ENCODE measurements around the gene UBTF. TPM values are rescaled to one million over a fixed set of nuclear protein-coding genes. Genes with fewer than 3 reads are reported as not detected.
A peak's percentile ranks its signal among the peaks of the same experiment; 100 is the strongest.

The UBTF gene
- total and polyA plus RNA-seq, 2 of the 8 experiments (the other 6 are each of a cell fraction or from before 2014, with no cell fraction given): 14.7 to 106 TPM

DNA sequence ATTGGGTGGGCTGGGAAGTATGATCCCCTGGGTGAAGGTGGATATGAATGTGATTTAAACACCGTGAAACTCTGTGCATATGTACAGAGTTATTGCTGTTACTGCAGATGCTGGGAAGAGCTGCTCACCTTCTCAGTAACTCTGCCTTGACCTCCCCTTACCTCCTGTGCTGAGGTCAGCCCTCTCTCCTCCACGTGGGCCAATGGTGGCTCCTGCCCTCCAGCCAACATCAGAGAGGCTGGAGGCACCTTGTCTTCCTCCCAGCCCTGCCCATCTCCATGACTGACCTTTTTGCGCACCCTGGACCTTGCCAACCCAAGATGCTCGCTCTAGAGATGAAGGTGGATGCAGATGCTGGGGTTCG, 49.4 kb downstream of the UBTF start:
- H3K56ac ChIP-seq (replicated peaks; ENCODE audit: insufficient read length, low read depth, low read length): no peak overlapping the region
- no peak overlapping the region for H3K9ac ChIP-seq (replicated peaks in 1 of 4; ENCODE audit: extremely low read depth in 1 of 4, low read depth in 3 of 4, low read length in 3 of 4)
- H3K27ac ChIP-seq (ENCODE audit: low read depth, low read length): peak overlapping the region; percentile 13; the same call in 1 of the 2 replicates
- H2AFZ ChIP-seq (ENCODE audit: low read length): no peak overlapping the region
- peak overlapping the region; percentile 80 for H2BK5ac ChIP-seq (ENCODE audit: low read depth, low read length)
- no peak overlapping the region for H4K8ac ChIP-seq (ENCODE audit: extremely low read depth, insufficient read depth, low read length)
- H3K4me2 ChIP-seq (ENCODE audit: insufficient read depth in 1 of 2, low read depth in 2 of 2, low read length in 2 of 2): peak overlapping the region; percentile 10 to 40; a peak in 1 of 4 replicates
- H3K36me3 ChIP-seq (ENCODE audit: control insufficient read depth in 2 of 4, insufficient read depth in 4 of 4, low read length in 3 of 4): 0 out of 8 replicates have a peak, but pooled peaks cover 0 to 3% (median 0%) of the 10 kb centered on the region in 4 experiments
- no peaks in the 10 kb centered on the region for H4K20me1 ChIP-seq (replicated peaks in 1 of 2; ENCODE audit: control insufficient read depth in 1 of 2, insufficient read depth in 2 of 2, low read length in 2 of 2)
- no peak overlapping the region for H4K5ac ChIP-seq (ENCODE audit: insufficient read length, low read depth, low read length)
- H3K4me3 ChIP-seq (ENCODE audit: extremely low read depth in 1 of 4, insufficient read depth in 2 of 4, low read depth in 3 of 4, low read length in 4 of 4): no peak overlapping the region
- peak overlapping the region; percentile 75; the same call in 1 of the 2 replicates for H2BK12ac ChIP-seq (ENCODE audit: low read depth, low read length)
- no peaks in the 10 kb centered on the region for H3K9me3 ChIP-seq (ENCODE audit: insufficient read depth in 2 of 2, low read depth in 1 of 2, low read length in 1 of 2)
- H3K79me1 ChIP-seq (ENCODE audit: low read depth, low read length): no peaks in the 10 kb centered on the region
- H2BK20ac ChIP-seq (ENCODE audit: low read length): 0 out of 2 replicates have a peak overlapping the region, but pooled peaks have one; percentile 48
- no peak overlapping the region for H2AK5ac ChIP-seq (ENCODE audit: low read depth, low read length)
- ChIA-PET POLR2A (ENCODE audit: partially characterized antibody) (interaction anchor here (0.6 to 8.7 kb wide), 11 partner anchors 11 to 180 kb away, joined by 3 to 84 read pairs (median 4); partner anchors contain the start of genes HDAC5, LSM12 and TMUB2), CTCF (ENCODE audit: partially characterized antibody) (interaction anchor here (1.4 to 8.1 kb wide), 13 partner anchors 10 to 187 kb away, joined by 3 to 61 read pairs (median 14); partner anchors contain the start of genes HDAC5 and TMUB2)
- no peak overlapping the region for H3K4ac ChIP-seq (replicated peaks; ENCODE audit: insufficient read length, low read depth, low read length)
- no peaks in the 10 kb centered on the region for H3K79me2 ChIP-seq (ENCODE audit: control insufficient read depth in 1 of 2, insufficient read depth in 2 of 2, low read length in 2 of 2)
- TF ChIP-seq POLR2AphosphoS5 (IDR thresholded peaks at IDR 0.05; ENCODE audit: low read depth, low read length) (no peak), CHD2 (IDR thresholded peaks at IDR 0.05; ENCODE audit: low read length) (no peak)
- TF ChIP-seq, protein P1, sequence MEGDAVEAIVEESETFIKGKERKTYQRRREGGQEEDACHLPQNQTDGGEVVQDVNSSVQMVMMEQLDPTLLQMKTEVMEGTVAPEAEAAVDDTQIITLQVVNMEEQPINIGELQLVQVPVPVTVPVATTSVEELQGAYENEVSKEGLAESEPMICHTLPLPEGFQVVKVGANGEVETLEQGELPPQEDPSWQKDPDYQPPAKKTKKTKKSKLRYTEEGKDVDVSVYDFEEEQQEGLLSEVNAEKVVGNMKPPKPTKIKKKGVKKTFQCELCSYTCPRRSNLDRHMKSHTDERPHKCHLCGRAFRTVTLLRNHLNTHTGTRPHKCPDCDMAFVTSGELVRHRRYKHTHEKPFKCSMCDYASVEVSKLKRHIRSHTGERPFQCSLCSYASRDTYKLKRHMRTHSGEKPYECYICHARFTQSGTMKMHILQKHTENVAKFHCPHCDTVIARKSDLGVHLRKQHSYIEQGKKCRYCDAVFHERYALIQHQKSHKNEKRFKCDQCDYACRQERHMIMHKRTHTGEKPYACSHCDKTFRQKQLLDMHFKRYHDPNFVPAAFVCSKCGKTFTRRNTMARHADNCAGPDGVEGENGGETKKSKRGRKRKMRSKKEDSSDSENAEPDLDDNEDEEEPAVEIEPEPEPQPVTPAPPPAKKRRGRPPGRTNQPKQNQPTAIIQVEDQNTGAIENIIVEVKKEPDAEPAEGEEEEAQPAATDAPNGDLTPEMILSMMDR (IDR thresholded peaks at IDR 0.05; ENCODE audit: control extremely low read depth in 1 of 3, insufficient read depth in 1 of 3, low read depth in 1 of 3, low read length in 3 of 3): no peak
- no peak overlapping the region for H3K23ac ChIP-seq (ENCODE audit: insufficient read length)
- H4K91ac ChIP-seq (replicated peaks; ENCODE audit: insufficient read length, low read length): no peak overlapping the region
- FAIRE-seq (no peak), DNase-seq (ENCODE audit: low read depth in 1 of 2, low spot score in 2 of 2) (no peak)
- no peak overlapping the region for H3K14ac ChIP-seq (ENCODE audit: insufficient read length)
- 94% methylated on average over 5 of the region's 5 CpGs; no CpG with 5 or more reads in 1 of the 2 experiments for WGBS, 2 experiments (ENCODE audit: extremely low coverage in 1 of 2, insufficient coverage in 1 of 2, insufficient read length in 1 of 2, insufficient replicate concordance in 2 of 2, low coverage in 1 of 2, low lambda C conversion rate in 2 of 2, missing lambda C conversion rate in 1 of 2)
- H3K4me1 ChIP-seq (replicated peaks in 1 of 4; ENCODE audit: control insufficient read depth in 3 of 4, insufficient read depth in 4 of 4, low read length in 3 of 4): peaks cover 0 to 15% (median 8%) of the 10 kb centered on the region in 4 experiments; a peak in 5 of 7 replicates
- peak overlapping the region; percentile 40; the same call in 1 of the 2 replicates for H2BK15ac ChIP-seq (ENCODE audit: low read length)
- H3K18ac ChIP-seq (ENCODE audit: extremely low read depth, low read length): no peak overlapping the region; the same call in 1 of the 2 replicates
- H3K27me3 ChIP-seq (replicated peaks in 1 of 4; ENCODE audit: control insufficient read depth in 3 of 4, extremely low read depth in 1 of 4, insufficient read depth in 3 of 4, low read length in 3 of 4): no peaks in the 10 kb centered on the region
- H3K23me2 ChIP-seq (ENCODE audit: low read depth, low read length): no peaks in the 10 kb centered on the region
- no peak overlapping the region for H2BK120ac ChIP-seq (replicated peaks; ENCODE audit: low read depth, low read length)
